K562 (cell line): Measurements from ENCODE around the gene HLA-DPA1. TPM values are rescaled to one million over a fixed set of nuclear protein-coding genes. Genes with fewer than 3 reads are reported as not detected.

ENCODE experiments used
- FOXA3 ChIP-seq, 2 experiments: fragments of 450-650 bp in 1 of 2; sonication (generic) in 1 of 2; formaldehyde crosslinking; IDR thresholded peaks in 1 of 2; conservative IDR thresholded peaks in 1 of 2; 2 replicates each; pipeline versions ENCODE4 v1.4.0 to v1.8.0; 2020 to 2022; ENCODE audit warnings: mild to moderate bottlenecking in 2 of 2, missing genetic modification reagents in 1 of 2
- HSF4 ChIP-seq: fragments of 250-450 bp; sonication (Bioruptor Pico); IDR thresholded peaks from 2 replicates; pipeline ENCODE4 v2.1.2; 2022; ENCODE audit warnings: mild to moderate bottlenecking, moderate library complexity, borderline replicate concordance
- SETDB1 ChIP-seq: IDR thresholded peaks from one replicate; pipeline ENCODE4 v1.6.1; 2012; ENCODE audit warnings: low read length, control low read depth, inconsistent platforms
- SMARCA4 ChIP-seq: fragments of 450-650 bp; IDR thresholded peaks from 2 replicates; pipeline ENCODE4 v1.6.1; 2016
- polyA plus RNA-seq, 8 experiments: library from polyadenylated mRNA; depleted of rRNA in 4 of 8; stranded (reverse) in 5 of 8; unstranded in 3 of 8; fragments of >200 nt; fragmentation: Nextera tagmentation in 2 of 8; fragmentation: Illumina TruSeq in 1 of 8; extraction: Ambion mirVana in 2 of 8; extraction: Trizol in 1 of 8; gene quantifications; 2 replicates each; pipeline versions ENCODE4 v1.2.1 to v1.2.3, GENCODE V29; 2011 to 2014; ENCODE audit warnings: inconsistent platforms in 1 of 8, missing spikeins in 1 of 8
- total RNA-seq, 7 experiments: library from RNA; depleted of rRNA in 6 of 7; stranded (reverse); fragments of >200 nt in 6 of 7; fragmentation: Illumina TruSeq in 2 of 7; extraction: Trizol in 2 of 7; gene quantifications; 2 replicates each; pipeline versions ENCODE4 v1.2.1 to v1.2.3, GENCODE V29; 2011 to 2021; ENCODE audit warnings: low replicate concordance in 1 of 7
- TF ChIP-seq, protein P1 (sequence below): sonication (generic); formaldehyde crosslinking; IDR thresholded peaks from 2 replicates; pipeline ENCODE4 v1.4.0; 2020; ENCODE audit warnings: mild to moderate bottlenecking, missing genetic modification reagents
- TF ChIP-seq, protein P2 (sequence below), 2 experiments: fragments of 450-650 bp in 1 of 2; sonication (generic) in 1 of 2; formaldehyde crosslinking in 1 of 2; IDR thresholded peaks in 1 of 2; conservative IDR thresholded peaks in 1 of 2; 2 replicates each; pipeline versions ENCODE4 v1.6.1 to v1.8.1; 2016 to 2023; ENCODE audit warnings: mild to moderate bottlenecking in 2 of 2, moderate library complexity in 2 of 2, inconsistent platforms in 1 of 2, missing genetic modification reagents in 1 of 2
- TF ChIP-seq, protein P3 (sequence below): fragments of 450-650 bp; IDR thresholded peaks from 2 replicates; pipeline ENCODE4 v1.6.1; 2018; ENCODE audit warnings: mild to moderate bottlenecking, low read depth; ENCODE audit not compliant: partially characterized antibody

The HLA-DPA1 gene
- total and polyA plus RNA-seq, 9 of the 15 experiments (the other 6 are each of a cell fraction or from before 2014, with no cell fraction given) = 0.23 to 0.93 (median 0.55) TPM

DNA sequence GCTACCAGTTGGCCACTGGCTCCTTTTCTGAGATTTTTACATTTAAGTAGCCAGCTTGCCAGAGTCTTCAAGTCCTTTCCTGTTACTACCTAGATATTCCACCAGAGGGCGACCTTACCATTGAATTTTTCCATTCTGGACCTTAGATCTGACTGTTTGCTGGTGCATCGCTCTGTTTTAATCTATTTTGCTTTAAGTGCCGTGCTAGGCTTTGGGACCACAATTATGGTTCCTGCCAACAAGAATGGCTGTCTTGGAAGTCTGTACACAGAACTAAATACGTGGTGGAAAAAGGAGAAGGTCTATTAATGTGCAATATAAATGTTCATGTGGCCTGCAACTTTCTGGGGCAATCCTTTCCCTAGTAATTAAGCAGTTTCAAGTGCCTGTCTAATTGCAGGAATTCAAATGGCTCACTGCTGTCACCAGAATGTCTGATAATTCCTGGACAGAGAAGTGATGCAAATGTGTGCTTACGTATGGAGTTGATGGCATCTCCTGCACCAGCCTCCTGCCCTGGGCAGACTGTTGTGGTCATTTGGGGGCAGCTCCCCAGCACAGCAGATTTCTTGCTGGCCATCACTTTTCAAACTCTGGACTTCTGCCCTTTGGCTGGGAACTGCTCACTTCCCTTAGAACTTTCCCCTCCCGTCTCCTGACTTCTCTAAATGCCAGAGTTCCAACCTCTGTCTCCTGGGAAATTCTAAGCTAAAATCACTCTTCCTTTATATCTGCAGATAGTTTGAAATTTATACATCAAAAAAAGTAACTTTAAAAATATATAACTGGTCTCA, 58.4 kb downstream of the HLA-DPA1 start (continued):
- TF ChIP-seq, protein P1, sequence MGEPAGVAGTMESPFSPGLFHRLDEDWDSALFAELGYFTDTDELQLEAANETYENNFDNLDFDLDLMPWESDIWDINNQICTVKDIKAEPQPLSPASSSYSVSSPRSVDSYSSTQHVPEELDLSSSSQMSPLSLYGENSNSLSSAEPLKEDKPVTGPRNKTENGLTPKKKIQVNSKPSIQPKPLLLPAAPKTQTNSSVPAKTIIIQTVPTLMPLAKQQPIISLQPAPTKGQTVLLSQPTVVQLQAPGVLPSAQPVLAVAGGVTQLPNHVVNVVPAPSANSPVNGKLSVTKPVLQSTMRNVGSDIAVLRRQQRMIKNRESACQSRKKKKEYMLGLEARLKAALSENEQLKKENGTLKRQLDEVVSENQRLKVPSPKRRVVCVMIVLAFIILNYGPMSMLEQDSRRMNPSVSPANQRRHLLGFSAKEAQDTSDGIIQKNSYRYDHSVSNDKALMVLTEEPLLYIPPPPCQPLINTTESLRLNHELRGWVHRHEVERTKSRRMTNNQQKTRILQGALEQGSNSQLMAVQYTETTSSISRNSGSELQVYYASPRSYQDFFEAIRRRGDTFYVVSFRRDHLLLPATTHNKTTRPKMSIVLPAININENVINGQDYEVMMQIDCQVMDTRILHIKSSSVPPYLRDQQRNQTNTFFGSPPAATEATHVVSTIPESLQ (CRISPR knock-in tag) = no peak
- TF ChIP-seq, protein P2, sequence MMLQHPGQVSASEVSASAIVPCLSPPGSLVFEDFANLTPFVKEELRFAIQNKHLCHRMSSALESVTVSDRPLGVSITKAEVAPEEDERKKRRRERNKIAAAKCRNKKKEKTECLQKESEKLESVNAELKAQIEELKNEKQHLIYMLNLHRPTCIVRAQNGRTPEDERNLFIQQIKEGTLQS (IDR thresholded peaks at IDR 0.05) = no peak
- TF ChIP-seq, protein P2 (CRISPR knock-in tag; conservative IDR thresholded peaks at IDR 0.05) = no peak
- no peak for TF ChIP-seq SETDB1
- no peak for TF ChIP-seq SMARCA4
- TF ChIP-seq, protein P3, sequence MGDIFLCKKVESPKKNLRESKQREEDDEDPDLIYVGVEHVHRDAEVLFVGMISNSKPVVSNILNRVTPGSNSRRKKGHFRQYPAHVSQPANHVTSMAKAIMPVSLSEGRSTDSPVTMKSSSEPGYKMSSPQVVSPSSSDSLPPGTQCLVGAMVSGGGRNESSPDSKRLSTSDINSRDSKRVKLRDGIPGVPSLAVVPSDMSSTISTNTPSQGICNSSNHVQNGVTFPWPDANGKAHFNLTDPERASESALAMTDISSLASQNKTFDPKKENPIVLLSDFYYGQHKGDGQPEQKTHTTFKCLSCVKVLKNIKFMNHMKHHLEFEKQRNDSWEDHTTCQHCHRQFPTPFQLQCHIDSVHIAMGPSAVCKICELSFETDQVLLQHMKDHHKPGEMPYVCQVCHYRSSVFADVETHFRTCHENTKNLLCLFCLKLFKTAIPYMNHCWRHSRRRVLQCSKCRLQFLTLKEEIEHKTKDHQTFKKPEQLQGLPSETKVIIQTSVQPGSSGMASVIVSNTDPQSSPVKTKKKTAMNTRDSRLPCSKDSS = no peak
- TF ChIP-seq FOXA3 (CRISPR knock-in tag; conservative IDR thresholded peaks at IDR 0.05 in 1 of 2, IDR thresholded peaks at IDR 0.05 in 1 of 2) = no peak
- TF ChIP-seq HSF4 (CRISPR knock-in tag) = no peak

Other genes starting within 250 kb of the HLA-DPA1 start
Only the 7 nearest of the 23 such genes appear.
- 0.23 and 0.33 TPM in 2 replicates for gene HLA-DMA, start 120.6 kb downstream of the HLA-DPA1 start, total RNA-seq (2014; rRNA removed)
- 0.29 and 0.51 TPM in 2 replicates for gene HLA-DMA, start 120.6 kb downstream of the HLA-DPA1 start, total RNA-seq (2014; rRNA removed; fragmentation: Illumina TruSeq; extraction: Trizol)
- 0.58 and 0.60 TPM in 2 replicates for gene HLA-DMA, start 120.6 kb downstream of the HLA-DPA1 start, total RNA-seq (2015; rRNA removed; fragmentation: Illumina TruSeq; extraction: Trizol)
- gene HLA-DMA, start 120.6 kb downstream of the HLA-DPA1 start, total RNA-seq (2021) = 0.47 and 0.75 TPM in 2 replicates
- gene HLA-DMA, start 120.6 kb downstream of the HLA-DPA1 start, polyA plus RNA-seq (2011; rRNA removed) = 0.13 and 0.28 TPM in 2 replicates
- gene HLA-DMA, start 120.6 kb downstream of the HLA-DPA1 start, polyA plus RNA-seq (2014; fragmentation: Illumina TruSeq; extraction: Trizol) = 0.50 and 0.83 TPM in 2 replicates
- under 1 TPM; 0.18 to 0.78 TPM for gene HLA-DMA, start 120.6 kb downstream of the HLA-DPA1 start, polyA plus RNA-seq (2014; fragmentation: Nextera tagmentation; extraction: Ambion mirVana)
- 0.48 and 1.7 TPM in 2 replicates for gene HLA-DMA, start 120.6 kb downstream of the HLA-DPA1 start, polyA plus RNA-seq (2014; rRNA removed)
- gene BRD2, start 105.1 kb downstream of the HLA-DPA1 start, total RNA-seq (2014; rRNA removed) = 133 and 136 TPM in 2 replicates
- 135 and 136 TPM in 2 replicates for gene BRD2, start 105.1 kb downstream of the HLA-DPA1 start, total RNA-seq (2014; rRNA removed; fragmentation: Illumina TruSeq; extraction: Trizol)
- 185 and 186 TPM in 2 replicates for gene BRD2, start 105.1 kb downstream of the HLA-DPA1 start, total RNA-seq (2015; rRNA removed; fragmentation: Illumina TruSeq; extraction: Trizol)
- gene BRD2, start 105.1 kb downstream of the HLA-DPA1 start, total RNA-seq (2021) = 173 and 181 TPM in 2 replicates
- 189 and 242 TPM in 2 replicates for gene BRD2, start 105.1 kb downstream of the HLA-DPA1 start, polyA plus RNA-seq (2011; rRNA removed)
- gene BRD2, start 105.1 kb downstream of the HLA-DPA1 start, polyA plus RNA-seq (2014; fragmentation: Illumina TruSeq; extraction: Trizol) = 211 and 252 TPM in 2 replicates
- 100 to 1,000 TPM in 1 of 2 experiments, 10 to 100 TPM in 1; 19.0 to 113 TPM for gene BRD2, start 105.1 kb downstream of the HLA-DPA1 start, polyA plus RNA-seq (2014; fragmentation: Nextera tagmentation; extraction: Ambion mirVana)
- 192 and 194 TPM in 2 replicates for gene BRD2, start 105.1 kb downstream of the HLA-DPA1 start, polyA plus RNA-seq (2014; rRNA removed)
- gene HLA-DOA, start 64.1 kb downstream of the HLA-DPA1 start, total RNA-seq (2014; rRNA removed) = not detected in 2 replicates
- gene HLA-DOA, start 64.1 kb downstream of the HLA-DPA1 start, total RNA-seq (2014; rRNA removed; fragmentation: Illumina TruSeq; extraction: Trizol) = not detected in 2 replicates
- not detected in 2 replicates for gene HLA-DOA, start 64.1 kb downstream of the HLA-DPA1 start, total RNA-seq (2015; rRNA removed; fragmentation: Illumina TruSeq; extraction: Trizol)
- gene HLA-DOA, start 64.1 kb downstream of the HLA-DPA1 start, total RNA-seq (2021) = 0.07 TPM in 1 of 2 replicates, not detected in the other
- not detected in 2 replicates for gene HLA-DOA, start 64.1 kb downstream of the HLA-DPA1 start, polyA plus RNA-seq (2011; rRNA removed)
- not detected in 2 replicates for gene HLA-DOA, start 64.1 kb downstream of the HLA-DPA1 start, polyA plus RNA-seq (2014; fragmentation: Illumina TruSeq; extraction: Trizol)
- not detected for gene HLA-DOA, start 64.1 kb downstream of the HLA-DPA1 start, polyA plus RNA-seq (2014; fragmentation: Nextera tagmentation; extraction: Ambion mirVana)
- gene HLA-DOA, start 64.1 kb downstream of the HLA-DPA1 start, polyA plus RNA-seq (2014; rRNA removed) = not detected in 2 replicates
- gene HLA-DPB1, start 2.3 kb upstream of the HLA-DPA1 start, total RNA-seq (2014; rRNA removed) = 0.68 and 3.0 TPM in 2 replicates
- 0.35 and 0.51 TPM in 2 replicates for gene HLA-DPB1, start 2.3 kb upstream of the HLA-DPA1 start, total RNA-seq (2014; rRNA removed; fragmentation: Illumina TruSeq; extraction: Trizol)
- 0.51 and 0.98 TPM in 2 replicates for gene HLA-DPB1, start 2.3 kb upstream of the HLA-DPA1 start, total RNA-seq (2015; rRNA removed; fragmentation: Illumina TruSeq; extraction: Trizol)
- 0.66 and 1.1 TPM in 2 replicates for gene HLA-DPB1, start 2.3 kb upstream of the HLA-DPA1 start, total RNA-seq (2021)
- gene HLA-DPB1, start 2.3 kb upstream of the HLA-DPA1 start, polyA plus RNA-seq (2011; rRNA removed) = 0.15 and 0.71 TPM in 2 replicates
- gene HLA-DPB1, start 2.3 kb upstream of the HLA-DPA1 start, polyA plus RNA-seq (2014; fragmentation: Illumina TruSeq; extraction: Trizol) = 0.80 and 1.2 TPM in 2 replicates
- under 1 TPM; 0.07 to 0.18 TPM for gene HLA-DPB1, start 2.3 kb upstream of the HLA-DPA1 start, polyA plus RNA-seq (2014; fragmentation: Nextera tagmentation; extraction: Ambion mirVana)
- 0.41 and 1.8 TPM in 2 replicates for gene HLA-DPB1, start 2.3 kb upstream of the HLA-DPA1 start, polyA plus RNA-seq (2014; rRNA removed)
- gene COL11A2, start 118.8 kb upstream of the HLA-DPA1 start, total RNA-seq (2014; rRNA removed) = 0.05 and 0.37 TPM in 2 replicates
- gene COL11A2, start 118.8 kb upstream of the HLA-DPA1 start, total RNA-seq (2014; rRNA removed; fragmentation: Illumina TruSeq; extraction: Trizol) = 0.04 TPM in 1 of 2 replicates, not detected in the other
- 0.15 and 0.22 TPM in 2 replicates for gene COL11A2, start 118.8 kb upstream of the HLA-DPA1 start, total RNA-seq (2015; rRNA removed; fragmentation: Illumina TruSeq; extraction: Trizol)
- gene COL11A2, start 118.8 kb upstream of the HLA-DPA1 start, total RNA-seq (2021) = 0.16 and 0.35 TPM in 2 replicates
- 0.13 and 0.61 TPM in 2 replicates for gene COL11A2, start 118.8 kb upstream of the HLA-DPA1 start, polyA plus RNA-seq (2011; rRNA removed)
- gene COL11A2, start 118.8 kb upstream of the HLA-DPA1 start, polyA plus RNA-seq (2014; fragmentation: Illumina TruSeq; extraction: Trizol) = 0.06 and 0.11 TPM in 2 replicates
- gene COL11A2, start 118.8 kb upstream of the HLA-DPA1 start, polyA plus RNA-seq (2014; fragmentation: Nextera tagmentation; extraction: Ambion mirVana) = under 1 TPM in 1 of 2 experiments, not detected in 1; 0.04 TPM
- gene COL11A2, start 118.8 kb upstream of the HLA-DPA1 start, polyA plus RNA-seq (2014; rRNA removed) = 0.19 and 0.32 TPM in 2 replicates
- gene RXRB, start 127.0 kb upstream of the HLA-DPA1 start, total RNA-seq (2014; rRNA removed) = 18.4 and 18.9 TPM in 2 replicates
- 8.5 and 9.7 TPM in 2 replicates for gene RXRB, start 127.0 kb upstream of the HLA-DPA1 start, total RNA-seq (2014; rRNA removed; fragmentation: Illumina TruSeq; extraction: Trizol)
- gene RXRB, start 127.0 kb upstream of the HLA-DPA1 start, total RNA-seq (2015; rRNA removed; fragmentation: Illumina TruSeq; extraction: Trizol) = 13.2 and 14.6 TPM in 2 replicates
- 30.3 and 33.9 TPM in 2 replicates for gene RXRB, start 127.0 kb upstream of the HLA-DPA1 start, total RNA-seq (2021)
- gene RXRB, start 127.0 kb upstream of the HLA-DPA1 start, polyA plus RNA-seq (2011; rRNA removed) = 32.6 and 57.5 TPM in 2 replicates
- 28.4 and 29.9 TPM in 2 replicates for gene RXRB, start 127.0 kb upstream of the HLA-DPA1 start, polyA plus RNA-seq (2014; fragmentation: Illumina TruSeq; extraction: Trizol)
- gene RXRB, start 127.0 kb upstream of the HLA-DPA1 start, polyA plus RNA-seq (2014; fragmentation: Nextera tagmentation; extraction: Ambion mirVana) = 1 to 10 TPM in 1 of 2 experiments, under 1 TPM in 1; 0.76 to 2.1 TPM
- gene RXRB, start 127.0 kb upstream of the HLA-DPA1 start, polyA plus RNA-seq (2014; rRNA removed) = 25.8 and 35.5 TPM in 2 replicates
- gene SLC39A7, start 127.2 kb upstream of the HLA-DPA1 start, total RNA-seq (2014; rRNA removed) = 154 and 161 TPM in 2 replicates
- gene SLC39A7, start 127.2 kb upstream of the HLA-DPA1 start, total RNA-seq (2014; rRNA removed; fragmentation: Illumina TruSeq; extraction: Trizol) = 112 and 117 TPM in 2 replicates
- gene SLC39A7, start 127.2 kb upstream of the HLA-DPA1 start, total RNA-seq (2015; rRNA removed; fragmentation: Illumina TruSeq; extraction: Trizol) = 121 and 122 TPM in 2 replicates
- 133 and 159 TPM in 2 replicates for gene SLC39A7, start 127.2 kb upstream of the HLA-DPA1 start, total RNA-seq (2021)
- gene SLC39A7, start 127.2 kb upstream of the HLA-DPA1 start, polyA plus RNA-seq (2011; rRNA removed) = 112 and 116 TPM in 2 replicates
- 169 and 222 TPM in 2 replicates for gene SLC39A7, start 127.2 kb upstream of the HLA-DPA1 start, polyA plus RNA-seq (2014; fragmentation: Illumina TruSeq; extraction: Trizol)
- 10 to 100 TPM; 21.7 to 23.5 TPM for gene SLC39A7, start 127.2 kb upstream of the HLA-DPA1 start, polyA plus RNA-seq (2014; fragmentation: Nextera tagmentation; extraction: Ambion mirVana)
- 150 and 169 TPM in 2 replicates for gene SLC39A7, start 127.2 kb upstream of the HLA-DPA1 start, polyA plus RNA-seq (2014; rRNA removed)